Fibroblast of lung (primary cell): ENCODE results near the gene CTNND2. TPM values are rescaled to one million over a fixed set of nuclear protein-coding genes. Genes with fewer than 3 reads are reported as not detected.

Experiments
- DNase-seq, 2 donors: peaks; one replicate each; pipeline versions ENCODE4 v3.0.0 to v3.0.0-alpha.2; 2010; ENCODE audit warnings: low read depth in 2 of 2
- H2AFZ ChIP-seq: 2 replicates; pipeline ENCODE4 v1.5.1; 2012; ENCODE audit warnings: low read length, control low read depth, inconsistent platforms
- H3K27ac ChIP-seq: 2 replicates; pipeline ENCODE4 v1.5.1; 2011; ENCODE audit warnings: low read length, control low read depth; ENCODE audit not compliant: insufficient read depth
- H3K27me3 ChIP-seq: 2 replicates; pipeline ENCODE4 v1.5.1; 2011; ENCODE audit warnings: mild to moderate bottlenecking, low read length; ENCODE audit not compliant: control insufficient read depth, insufficient read depth
- H3K36me3 ChIP-seq: 2 replicates; pipeline ENCODE4 v1.5.1; 2011; ENCODE audit warnings: low read length; ENCODE audit not compliant: control insufficient read depth, insufficient read depth
- H3K4me1 ChIP-seq: 2 replicates; pipeline ENCODE4 v1.5.1; 2011; ENCODE audit warnings: low read length; ENCODE audit not compliant: control insufficient read depth, insufficient read depth; ENCODE audit errors: extremely low read depth
- H3K4me2 ChIP-seq: 2 replicates; pipeline ENCODE4 v1.5.1; 2011; ENCODE audit warnings: low read length, control low read depth; ENCODE audit not compliant: insufficient read depth; ENCODE audit errors: extremely low read depth
- H3K4me3 ChIP-seq, 4 experiments: fragments of 200-600 bp in 1 of 4; sonication (generic) in 1 of 4; replicated peaks in 1 of 4; 2 replicates each; pipeline ENCODE4 v1.5.1; 2011 to 2016; ENCODE audit warnings: low read length in 4 of 4, low read depth in 3 of 4, mild to moderate bottlenecking in 3 of 4, control low read depth in 2 of 4, inconsistent platforms in 1 of 4, mixed read lengths in 1 of 4; ENCODE audit not compliant: insufficient read depth in 1 of 4; ENCODE audit errors: control extremely low read depth in 1 of 4
- H3K79me2 ChIP-seq: 2 replicates; pipeline ENCODE4 v1.5.1; 2012; ENCODE audit warnings: mild to moderate bottlenecking, low read length, inconsistent platforms; ENCODE audit not compliant: control insufficient read depth, insufficient read depth
- H3K9ac ChIP-seq: 2 replicates; pipeline ENCODE4 v1.5.1; 2011; ENCODE audit warnings: mild to moderate bottlenecking, low read length, control low read depth; ENCODE audit not compliant: insufficient read depth
- H3K9me3 ChIP-seq: 2 replicates; pipeline ENCODE4 v1.5.1; 2012; ENCODE audit warnings: low read depth, low read length; ENCODE audit not compliant: control insufficient read depth, insufficient read depth
- H4K20me1 ChIP-seq: 2 replicates; pipeline ENCODE4 v1.5.1; 2011; ENCODE audit warnings: low read length; ENCODE audit not compliant: control insufficient read depth, insufficient read depth; ENCODE audit errors: extremely low read depth
- CTCF ChIP-seq, 2 donors: IDR thresholded peaks in 1 of 2; conservative IDR thresholded peaks in 1 of 2; 1 replicate in 1 of 2; 2 replicates in 1 of 2; pipeline ENCODE4 v1.5.1; 2011 to 2012; ENCODE audit warnings: low read length in 2 of 2, control low read depth in 1 of 2, inconsistent platforms in 1 of 2, low read depth in 1 of 2, mild to moderate bottlenecking in 1 of 2
- EZH2 ChIP-seq: IDR thresholded peaks from 2 replicates; pipeline ENCODE4 v1.5.1; 2012; ENCODE audit warnings: low read length, control low read depth, mild to moderate bottlenecking; ENCODE audit errors: missing control alignments
- polyA plus RNA-seq, 2 donors: library from polyadenylated mRNA; depleted of rRNA in 1 of 2; stranded (reverse) in 1 of 2; unstranded in 1 of 2; fragments of >200 nt; gene quantifications; 2 replicates each; pipeline ENCODE4 v1.2.1, GENCODE V29; 2011 to 2012; ENCODE audit warnings: missing spikeins in 1 of 2
- total RNA-seq: library from RNA; depleted of rRNA; stranded (reverse); fragments of >200 nt; gene quantifications from 2 replicates; pipeline ENCODE4 v1.2.1, GENCODE V29; 2014

Gene CTNND2
- total and polyA plus RNA-seq, 2 donors (not counting 1 experiment from before 2014, with no cell fraction given), result not detected

DNA sequence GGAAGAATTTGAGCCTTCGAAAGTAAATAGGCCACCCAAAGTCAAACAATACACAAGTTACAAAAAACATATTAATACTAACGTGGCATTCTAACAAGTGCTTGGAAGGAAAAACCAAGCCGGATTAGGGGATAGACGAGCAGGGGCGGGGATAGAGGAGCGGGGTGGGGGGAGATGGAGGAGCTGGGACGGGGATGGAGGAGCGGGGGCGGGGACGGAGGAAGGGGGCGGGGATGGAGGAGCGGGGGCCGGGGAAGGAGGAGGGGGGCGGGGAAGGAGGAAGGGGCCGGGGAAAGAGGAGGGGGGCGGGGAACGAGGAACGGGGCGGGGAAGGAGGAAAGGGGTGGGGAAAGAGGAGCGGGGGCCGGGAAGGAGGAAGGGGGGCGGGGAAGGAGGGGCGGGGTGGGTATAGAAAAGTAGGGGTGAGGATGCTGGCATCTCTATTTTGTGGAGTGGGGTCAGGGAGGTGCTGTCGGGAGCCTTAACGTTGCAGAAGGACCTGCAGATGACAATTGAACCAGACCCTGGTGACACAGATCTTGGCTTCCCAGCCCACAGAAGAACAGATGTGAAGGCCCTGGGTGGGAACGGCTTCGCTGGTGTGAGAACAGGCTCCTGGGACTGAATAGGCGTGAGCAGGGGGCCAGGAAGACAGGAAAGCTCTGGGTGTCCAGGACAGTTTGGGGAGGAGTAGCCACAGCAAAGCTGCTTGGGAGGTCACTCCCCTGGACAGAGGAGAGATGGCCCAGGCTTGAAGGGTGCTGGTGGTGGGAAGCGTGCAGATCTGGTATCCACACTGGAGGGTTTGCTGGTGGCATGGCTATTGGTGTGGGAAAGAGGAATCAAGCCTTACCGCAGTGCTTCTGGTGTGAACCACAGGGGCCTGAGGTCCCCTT is 909.9 kb downstream of the CTNND2 start:
- Histone ChIP-seq H3K9ac (no peak overlapping the region), H2AFZ (no peak overlapping the region), H3K4me1 (no peaks in the 10 kb centered on the region), H3K79me2 (no peaks in the 10 kb centered on the region), H3K36me3 (no peaks in the 10 kb centered on the region), H4K20me1 (no peaks in the 10 kb centered on the region), H3K4me2 (no peak overlapping the region), H3K27ac (no peak overlapping the region), H3K9me3 (no peaks in the 10 kb centered on the region), H3K27me3 (no peaks in the 10 kb centered on the region), H3K4me3 (no peak overlapping the region)
- TF ChIP-seq CTCF (conservative IDR thresholded peaks at IDR 0.05 in 1 of 2, IDR thresholded peaks at IDR 0.05 in 1 of 2; ENCODE audit: low read depth in 1 of 2, low read length in 2 of 2), result no peak
- no peak for DNase-seq

GRCh38 chr5:10990634-10991033 is 913.6 kb downstream of the CTNND2 start:
- H3K9ac ChIP-seq, result no peak overlapping the region
- no peaks in the 10 kb centered on the region for H3K79me2 ChIP-seq
- no peaks in the 10 kb centered on the region for H3K4me1 ChIP-seq
- no peak overlapping the region for H2AFZ ChIP-seq
- TF ChIP-seq EZH2 (no peak), CTCF (conservative IDR thresholded peaks at IDR 0.05 in 1 of 2, IDR thresholded peaks at IDR 0.05 in 1 of 2; ENCODE audit: low read depth in 1 of 2, low read length in 2 of 2) (no peak)
- H4K20me1 ChIP-seq, result no peaks in the 10 kb centered on the region
- no peak overlapping the region for H3K27ac ChIP-seq
- no peak overlapping the region for H3K4me2 ChIP-seq
- no peak for DNase-seq
- no peaks in the 10 kb centered on the region for H3K9me3 ChIP-seq
- H3K36me3 ChIP-seq, result no peaks in the 10 kb centered on the region
- H3K27me3 ChIP-seq, result no peaks in the 10 kb centered on the region
- no peak overlapping the region for H3K4me3 ChIP-seq

DNA sequence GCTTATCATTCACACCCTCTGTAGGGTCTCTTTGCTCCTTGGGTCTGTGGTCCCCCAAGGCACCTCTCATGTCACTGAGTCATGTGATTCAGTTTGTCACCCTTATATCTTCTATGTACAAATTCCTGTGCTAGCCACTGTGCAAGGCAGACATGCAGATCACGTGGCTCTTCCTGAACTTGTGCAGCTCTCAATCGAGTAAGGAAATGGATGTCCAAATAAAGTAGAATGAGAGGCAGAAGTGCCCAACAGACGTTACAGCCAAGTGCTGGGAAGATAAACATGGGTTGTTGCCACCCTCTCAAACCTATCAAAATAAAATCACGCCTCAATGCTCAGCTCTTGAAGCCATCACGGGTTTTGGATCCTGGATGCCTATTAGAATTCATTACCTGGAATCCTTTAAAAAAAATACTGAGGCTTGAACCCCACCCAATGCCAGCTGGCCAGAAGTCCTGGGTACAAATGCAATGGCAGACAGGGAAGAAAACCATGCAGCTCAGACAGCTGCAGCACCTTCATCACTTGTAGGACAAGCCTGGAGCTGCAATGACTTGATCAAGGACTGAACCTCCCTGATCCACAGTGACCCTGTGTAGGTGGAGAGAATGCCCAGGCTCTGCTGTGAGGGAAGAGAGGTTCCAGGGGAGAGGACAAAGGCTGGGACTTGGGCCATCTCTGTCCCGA is 914.5 kb downstream of the CTNND2 start:
- Histone ChIP-seq H2AFZ (no peak overlapping the region), H3K4me1 (no peaks in the 10 kb centered on the region), H3K4me2 (no peak overlapping the region), H3K36me3 (no peaks in the 10 kb centered on the region), H3K27me3 (no peaks in the 10 kb centered on the region), H3K27ac (no peak overlapping the region), H3K79me2 (no peaks in the 10 kb centered on the region), H3K4me3 (no peak overlapping the region), H3K9me3 (no peaks in the 10 kb centered on the region), H4K20me1 (no peaks in the 10 kb centered on the region), H3K9ac (no peak overlapping the region)
- TF ChIP-seq EZH2, result no peak
- no peak for TF ChIP-seq CTCF (conservative IDR thresholded peaks at IDR 0.05 in 1 of 2, IDR thresholded peaks at IDR 0.05 in 1 of 2; ENCODE audit: low read depth in 1 of 2, low read length in 2 of 2)
- no peak for DNase-seq
